NCI-H146 treated with DMSO at 0.1 percent for 48 hours (cell line): Measurements from ENCODE around the gene CNOT2.

Source experiments
- DNase-seq: peaks from one replicate; lab custom pipeline; 2025; ENCODE audit not compliant: unreplicated experiment; lab: John Stamatoyannopoulos, UW

Gene CNOT2

GRCh38 chr12:70242695-70243509, at the start of gene CNOT2:
Gene CNOT2, plus strand, starts transcription at chr12:70243433. Its CDS starts 34,794 bp downstream, at chr12:70278227.
- peak; percentile 73 for DNase-seq

- DNase-seq, result no peak
Measured at GRCh38 chr12:70194076-70194475, 49.2 kb upstream of the CNOT2 start.

- no peak for DNase-seq
Measured at GRCh38 chr12:70196811-70197281, 46.4 kb upstream of the CNOT2 start.

GRCh38 chr12:70197345-70197744, 45.9 kb upstream of the CNOT2 start:
- DNase-seq, result no peak

GRCh38 chr12:70213707-70214106, 29.5 kb upstream of the CNOT2 start:
- no peak for DNase-seq

- no peak for DNase-seq
Measured at GRCh38 chr12:70214972-70215617, 28.1 kb upstream of the CNOT2 start.

GRCh38 chr12:70217416-70217815, 25.8 kb upstream of the CNOT2 start:
- no peak for DNase-seq

- no peak for DNase-seq
Measured at GRCh38 chr12:70221626-70222025, 21.6 kb upstream of the CNOT2 start.

GRCh38 chr12:70227911-70228310, 15.3 kb upstream of the CNOT2 start:
- no peak for DNase-seq

- no peak for DNase-seq
Measured at GRCh38 chr12:70230934-70231606, 12.2 kb upstream of the CNOT2 start.

GRCh38 chr12:70236990-70237389, 6.2 kb upstream of the CNOT2 start:
- DNase-seq, result no peak

GRCh38 chr12:70240673-70241072, 2.6 kb upstream of the CNOT2 start:
- DNase-seq, result no peak

- no peak for DNase-seq
Measured at GRCh38 chr12:70241845-70242244, 1.4 kb upstream of the CNOT2 start.

GRCh38 chr12:70243510-70244371, 508 bp downstream of the CNOT2 start:
- peak; percentile 50 for DNase-seq

- no peak for DNase-seq
Measured at GRCh38 chr12:70244409-70244808, 1.2 kb downstream of the CNOT2 start.

GRCh38 chr12:70245458-70245857, 2.2 kb downstream of the CNOT2 start:
- no peak for DNase-seq

GRCh38 chr12:70246580-70246979, 3.3 kb downstream of the CNOT2 start:
- DNase-seq, result no peak

GRCh38 chr12:70247653-70248199, 4.5 kb downstream of the CNOT2 start:
- no peak for DNase-seq

GRCh38 chr12:70248876-70249275, 5.6 kb downstream of the CNOT2 start:
- DNase-seq, result no peak

GRCh38 chr12:70249903-70250302, 6.7 kb downstream of the CNOT2 start:
- DNase-seq, result no peak

GRCh38 chr12:70251226-70251625, 8.0 kb downstream of the CNOT2 start:
- DNase-seq, result no peak
